Left lobe of liver (tissue), 2 donors: ENCODE measurements around the gene ALDH1L1. TPM values are rescaled to one million over a fixed set of nuclear protein-coding genes. Genes with fewer than 3 reads are reported as not detected.

Experiments
- ATAC-seq: fragments of 200-7000 bp; cut with Tn5 transposase; one replicate; pipeline ENCODE4 v1.9.1; 2020; ENCODE audit warnings: mild to moderate bottlenecking, moderate library complexity
- DNase-seq: peaks from one replicate; pipeline ENCODE4 v3.0.0-alpha.2; 2020; ENCODE audit warnings: low spot score
- total RNA-seq: library from RNA; stranded (reverse); gene quantifications from one replicate; pipeline ENCODE4 v1.2.1, GENCODE V29; 2021
- donor health status: DM: no; HTN: no; CAD: no; lungs with moderate emphysema.
- donor health status: DM: no; HTN: yes; CAD: no.

Gene ALDH1L1
- total RNA-seq, 1 donor from 2014 or later = 492 TPM

DNA sequence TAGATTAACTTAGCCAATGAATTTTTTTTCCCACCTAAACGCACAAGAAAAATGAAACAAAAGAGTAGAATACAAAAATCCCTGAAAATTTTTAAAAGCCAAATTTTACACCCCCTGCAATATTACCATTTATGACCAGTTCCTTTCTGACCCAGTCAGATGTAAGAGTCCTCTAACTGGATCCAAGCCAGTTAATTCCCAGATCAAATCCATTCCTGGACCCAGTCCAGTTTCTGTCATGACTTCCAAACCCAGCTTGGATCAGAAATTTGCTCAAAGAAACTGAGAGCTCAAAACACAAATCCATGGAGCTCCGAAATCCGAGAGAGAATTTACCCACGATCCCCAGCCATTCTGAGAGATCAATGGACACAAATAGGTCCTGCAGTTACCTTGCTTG is 17.0 kb upstream of the ALDH1L1 start:
- ATAC-seq = peak; percentile 45
- no peak for DNase-seq

DNA sequence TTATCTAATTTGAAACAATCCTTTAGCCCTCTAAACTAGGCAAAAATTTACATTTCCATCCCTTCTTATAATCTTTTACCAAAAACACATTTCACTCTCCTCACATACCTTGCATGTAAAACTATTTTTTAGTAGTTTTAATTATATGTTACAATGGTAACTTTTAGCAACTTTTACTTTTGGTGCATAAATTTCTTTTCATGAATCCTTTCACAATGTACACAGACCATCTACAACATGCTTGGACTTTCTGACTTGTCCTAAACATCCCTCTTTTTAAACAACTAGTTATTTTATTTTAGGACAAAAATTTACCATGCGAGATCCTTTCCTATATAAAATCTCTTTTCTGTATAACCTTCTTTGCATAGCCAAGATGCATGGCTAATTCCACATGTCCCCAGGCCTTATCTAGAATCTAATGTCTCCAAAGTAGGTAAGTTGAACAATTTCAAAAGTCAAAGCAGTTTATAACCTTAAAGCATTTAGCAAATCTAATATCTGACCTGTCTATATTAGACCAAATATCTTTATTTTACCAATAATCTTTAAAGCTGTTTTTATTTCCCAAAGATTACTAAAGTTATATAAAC is 14.4 kb upstream of the ALDH1L1 start:
- DNase-seq (no peak), ATAC-seq (no peak)

DNA sequence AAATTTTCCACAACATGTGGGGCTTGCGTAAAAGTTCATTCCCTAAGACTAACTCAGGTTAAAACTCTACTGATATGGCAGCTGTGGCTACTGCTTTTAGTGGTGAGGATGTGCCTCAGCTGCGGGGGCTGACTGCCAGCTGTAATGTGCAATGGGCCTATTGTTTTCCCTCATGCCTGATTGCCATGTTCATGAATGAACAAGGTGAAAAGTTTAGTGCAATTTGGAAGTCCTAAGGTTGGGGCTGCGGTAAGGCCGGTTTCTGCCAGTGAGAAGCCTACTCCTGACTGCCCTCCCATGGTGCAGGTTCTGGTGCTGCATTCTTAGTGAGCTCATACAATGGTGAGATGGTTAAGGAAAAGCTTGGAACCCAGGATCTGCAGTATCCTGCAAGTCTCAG is 10.9 kb upstream of the ALDH1L1 start:
- no peak for DNase-seq
- ATAC-seq = peak; percentile 50

DNA sequence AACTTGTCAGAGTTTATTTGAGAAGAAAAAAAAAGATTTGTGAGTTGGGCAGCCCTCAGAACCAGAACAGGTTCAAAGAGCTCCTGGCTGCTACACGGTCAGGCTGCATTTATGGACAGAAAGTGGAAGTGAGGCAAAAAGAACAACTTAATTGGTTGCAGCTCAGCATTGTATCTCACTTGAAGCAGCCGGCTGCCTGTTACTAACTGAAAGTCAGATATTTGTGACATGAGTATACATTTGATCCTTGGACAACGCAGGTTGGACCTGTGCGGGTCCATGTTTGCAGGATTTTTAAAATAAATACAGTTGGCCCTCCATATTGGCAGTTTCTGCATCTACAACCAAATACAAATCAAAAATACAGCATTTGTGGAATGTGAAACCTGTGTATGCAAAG is 7.5 kb upstream of the ALDH1L1 start:
- peak; percentile 4 for ATAC-seq
- DNase-seq = no peak

DNA sequence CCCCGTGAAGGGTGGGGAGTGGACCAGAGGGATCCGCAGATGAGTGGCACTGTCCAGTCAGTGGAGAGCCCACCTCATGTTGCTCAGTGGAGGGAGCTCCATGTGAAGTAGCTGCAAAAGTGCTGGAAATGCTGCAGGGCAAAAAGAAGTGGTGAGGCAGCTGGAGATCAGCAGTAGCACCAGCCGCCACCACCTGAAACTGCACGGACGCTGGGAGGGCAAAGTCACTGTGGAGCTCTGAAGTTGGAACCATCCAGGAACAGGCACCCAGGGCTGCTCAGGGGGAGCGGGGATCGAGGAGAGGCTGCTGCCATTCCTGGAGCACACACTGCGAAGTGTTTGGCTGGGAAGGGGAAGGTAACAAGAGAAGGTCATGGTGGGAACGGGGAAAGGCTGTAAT is 6.4 kb upstream of the ALDH1L1 start:
- DNase-seq = no peak
- ATAC-seq = peak; percentile 63

DNA sequence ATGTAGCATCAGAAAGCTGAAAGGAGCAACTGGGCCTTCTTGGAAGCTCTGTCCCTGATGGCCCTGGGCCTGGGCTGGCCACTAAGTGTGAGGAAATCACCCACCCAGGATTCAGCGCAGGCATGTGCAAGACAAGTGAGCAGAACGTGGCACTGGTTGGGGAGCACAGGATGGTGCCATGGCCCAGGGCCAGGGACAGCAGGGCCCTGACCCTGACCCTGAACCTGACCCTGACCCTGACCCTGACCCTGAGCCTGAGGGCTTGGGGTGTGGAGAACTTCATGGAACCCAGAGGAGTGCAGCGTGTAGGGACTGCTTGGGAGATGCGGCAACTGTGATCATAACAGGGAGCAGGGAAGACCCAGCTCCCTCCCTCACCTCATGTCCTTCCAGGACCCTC is 5.9 kb upstream of the ALDH1L1 start:
- ATAC-seq (peak; percentile 62), DNase-seq (peak; percentile 83)

DNA sequence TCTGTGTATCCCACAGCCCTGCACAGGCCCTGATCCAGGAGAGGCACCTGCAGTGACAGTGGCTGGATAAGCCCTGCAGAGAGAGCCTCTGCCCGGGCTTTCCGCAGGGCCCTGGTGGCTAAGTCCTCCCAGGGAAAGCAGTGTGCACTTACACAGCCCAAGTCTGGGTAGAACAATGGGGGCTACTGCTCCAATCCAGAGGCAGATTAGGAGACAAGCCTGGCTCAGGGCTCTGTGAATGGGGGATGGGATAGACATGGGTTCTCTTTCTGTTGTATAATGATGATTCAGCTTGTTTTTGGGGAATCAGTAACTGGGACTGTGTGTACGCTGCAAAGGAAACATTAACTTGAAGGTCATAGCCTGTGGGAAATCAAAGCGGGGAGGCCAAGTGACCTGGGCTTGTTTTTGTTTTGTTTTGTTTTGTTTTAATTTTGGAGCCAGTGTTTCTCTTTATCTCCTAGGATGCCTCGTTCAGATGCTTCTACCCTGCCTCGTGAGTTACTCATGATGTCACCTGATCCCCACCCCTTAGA is 4.1 kb upstream of the ALDH1L1 start:
- ATAC-seq = peak; percentile 45
- peak; percentile 72 for DNase-seq

DNA sequence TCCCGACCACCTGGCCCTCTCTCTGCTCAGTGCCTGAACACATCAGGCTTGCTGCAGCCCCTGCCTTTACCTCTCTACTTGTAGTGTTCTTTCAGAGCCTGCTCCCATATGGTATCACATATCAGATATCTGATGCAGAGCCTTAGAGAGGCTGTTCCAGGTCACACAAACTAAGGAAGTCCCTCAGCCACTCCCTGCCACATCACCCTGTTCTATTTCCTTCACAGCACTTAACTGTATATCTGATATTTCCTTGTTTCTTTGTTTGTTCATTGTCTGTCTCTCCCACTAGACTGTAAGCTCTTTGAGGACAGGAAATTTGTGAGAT is 976 bp upstream of the ALDH1L1 start:
- no peak for ATAC-seq
- no peak for DNase-seq

DNA sequence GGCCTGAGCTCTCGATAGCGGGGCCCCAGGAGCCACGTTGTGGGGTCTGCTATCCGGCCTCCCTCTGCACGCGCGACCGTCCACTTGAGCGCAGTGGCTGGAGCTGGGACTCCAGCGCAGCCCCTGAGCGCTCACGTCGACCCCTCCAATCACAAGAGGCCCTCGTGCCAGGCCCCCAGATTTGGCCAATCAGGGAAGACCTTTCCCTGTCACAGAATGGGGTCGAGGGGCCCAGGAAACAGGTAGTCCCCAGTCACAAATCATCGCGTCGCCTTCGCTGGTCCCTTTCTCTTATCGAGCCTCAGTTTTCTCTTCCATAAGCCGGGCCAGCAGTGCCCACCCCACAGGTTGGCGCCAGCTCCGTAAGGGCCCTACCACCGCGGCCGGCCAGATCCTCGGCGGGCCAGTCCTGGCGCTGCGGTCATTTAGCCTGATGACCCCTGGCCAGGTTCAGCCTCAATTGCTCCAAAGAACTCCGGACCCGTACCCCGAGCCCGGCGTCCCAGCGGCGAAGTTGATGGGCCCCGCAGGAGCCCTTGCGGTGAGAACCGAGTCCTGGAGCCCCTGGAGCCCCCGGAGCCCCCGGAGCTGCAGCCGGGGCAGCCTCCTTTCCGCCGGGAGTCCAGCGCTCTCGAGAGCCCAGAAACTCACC is 435 bp downstream of the ALDH1L1 start:
- peak; percentile 53 for ATAC-seq
- peak; percentile 79 for DNase-seq

DNA sequence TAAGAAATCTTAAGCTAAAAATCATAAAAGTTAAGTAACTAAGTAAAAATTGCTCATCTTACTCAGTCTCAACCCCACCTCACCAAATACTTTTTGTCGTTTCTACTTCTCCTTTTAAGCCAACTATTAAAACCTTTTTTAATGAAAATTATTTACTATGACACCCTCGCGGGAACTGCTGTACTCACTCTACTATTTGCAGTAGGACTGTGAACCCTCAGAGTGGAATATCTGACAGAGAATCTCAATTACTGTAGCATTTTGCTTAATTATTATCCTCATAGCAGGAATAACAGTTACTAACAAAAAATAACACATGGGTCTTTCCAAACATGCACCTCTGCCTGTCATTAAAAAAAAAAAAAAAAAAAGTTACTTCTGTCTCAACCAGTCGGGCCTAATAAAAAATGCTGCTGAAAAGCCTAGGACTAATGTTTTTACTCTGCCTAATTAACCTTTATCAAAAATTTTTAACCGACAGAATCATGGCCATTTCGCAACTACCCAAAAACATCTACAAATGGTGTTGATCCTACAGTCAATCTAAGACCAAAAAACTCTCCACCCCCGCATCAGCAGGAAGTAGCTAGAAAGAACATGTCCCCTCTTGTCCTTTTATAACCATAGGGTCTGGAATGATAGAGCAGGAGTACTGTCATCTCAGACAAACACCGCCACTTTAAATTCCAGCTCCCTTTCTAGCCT is 10.2 kb downstream of the ALDH1L1 start:
- no peak for DNase-seq
- ATAC-seq = peak; percentile 30

DNA sequence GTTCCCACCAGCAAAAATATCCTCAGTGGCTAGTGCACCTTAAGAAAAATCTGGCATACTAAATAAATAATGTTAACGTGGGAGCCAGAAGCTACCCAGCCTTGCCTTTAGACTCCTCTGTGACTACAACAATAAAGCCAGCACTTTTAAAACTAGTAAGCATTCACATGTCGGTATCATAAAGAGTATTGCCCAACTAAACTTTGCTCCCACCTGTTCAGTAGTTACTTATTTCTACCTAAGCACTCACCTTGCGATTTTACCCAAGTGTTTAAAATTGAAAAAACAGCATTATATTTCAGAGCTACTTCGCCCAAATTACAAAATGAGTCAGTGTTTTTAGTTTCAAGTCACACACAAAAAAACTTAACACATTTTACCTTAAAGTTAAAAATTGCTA is 12.8 kb downstream of the ALDH1L1 start:
- ATAC-seq (peak; percentile 69), DNase-seq (no peak)

DNA sequence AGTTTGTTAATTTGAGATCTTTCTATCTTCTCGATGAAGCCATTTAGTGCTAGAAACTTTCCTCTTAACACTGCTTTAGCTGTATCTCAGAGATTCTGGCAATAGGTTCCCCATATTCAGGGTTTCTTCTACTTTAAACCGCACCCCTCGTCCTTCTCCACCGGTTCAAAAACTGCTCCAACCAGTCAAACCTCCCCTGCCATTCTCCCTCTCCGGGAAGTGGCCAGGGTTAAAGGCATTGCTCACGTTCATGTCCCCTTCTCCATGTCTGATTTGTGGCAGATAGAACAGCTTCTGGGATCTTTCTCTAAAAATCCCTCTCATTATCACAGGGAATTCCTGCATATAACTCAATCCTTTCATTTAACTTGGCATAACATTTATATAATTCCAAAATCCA is 14.4 kb downstream of the ALDH1L1 start:
- ATAC-seq (no peak), DNase-seq (no peak)

DNA sequence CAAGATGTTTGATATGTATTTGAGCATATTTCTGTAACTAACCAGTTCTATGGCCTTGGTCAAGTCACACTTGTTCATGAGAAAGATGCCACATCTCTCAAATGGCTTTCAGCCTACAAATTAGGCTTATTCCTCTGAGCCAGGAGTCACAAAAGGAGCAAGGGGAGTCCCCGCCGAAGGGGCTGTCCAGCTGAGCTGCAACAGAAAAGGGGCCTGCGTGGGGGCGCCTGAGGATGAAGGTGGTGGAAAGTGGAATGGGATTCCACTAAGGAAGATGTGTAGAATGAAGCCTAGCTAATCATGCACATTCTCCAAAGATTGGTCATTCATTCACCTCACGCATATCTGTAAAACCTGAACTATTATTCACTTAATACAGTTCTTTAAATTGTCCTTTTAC is 19.1 kb downstream of the ALDH1L1 start:
- DNase-seq (no peak), ATAC-seq (no peak)

DNA sequence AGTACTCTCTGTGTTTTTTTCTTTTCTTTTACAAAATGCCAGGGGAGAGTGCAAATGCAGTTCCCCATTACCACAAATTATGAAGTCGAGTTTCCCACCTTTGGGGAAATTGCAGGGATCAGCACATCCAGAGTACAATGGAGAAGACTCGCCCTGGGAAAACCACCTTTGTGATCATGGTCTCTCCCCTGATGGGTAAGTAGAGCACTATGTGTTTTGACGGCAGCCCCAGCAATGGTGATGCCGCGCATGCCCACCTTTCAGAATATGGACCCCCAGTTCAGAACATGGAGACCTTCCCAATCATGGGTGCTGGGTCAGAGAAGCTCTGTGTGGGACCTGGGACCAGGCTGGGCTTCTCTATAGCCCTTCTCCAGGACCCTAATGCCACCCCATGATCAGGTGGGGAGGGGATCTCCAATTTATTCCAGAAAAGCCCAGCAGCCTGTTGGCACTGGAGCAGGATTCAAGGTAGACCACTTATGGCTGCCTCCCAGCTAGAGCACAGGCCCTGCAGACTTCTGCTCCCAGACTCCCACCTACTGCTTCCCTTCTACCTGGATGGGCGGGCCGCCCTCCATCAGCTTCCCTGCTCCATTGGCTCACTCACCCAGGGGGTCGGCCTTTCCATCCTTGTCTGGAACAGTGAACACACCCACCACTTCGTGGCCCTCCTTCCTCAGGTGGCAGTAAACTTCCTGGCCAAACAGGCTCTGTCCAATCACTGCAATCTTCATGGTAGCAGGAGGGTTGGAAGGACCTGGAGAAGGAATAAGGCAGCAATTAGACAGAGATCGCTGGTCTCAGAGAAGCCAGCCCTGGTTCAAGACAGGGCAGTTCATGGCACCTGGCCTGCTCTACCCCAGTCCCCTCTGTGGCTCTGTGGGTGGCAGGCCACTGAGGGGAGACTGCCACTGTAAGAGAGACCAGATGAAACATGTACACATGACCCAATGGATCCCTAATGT is 19.9 kb downstream of the ALDH1L1 start:
- DNase-seq (peak; percentile 41), ATAC-seq (no peak)

DNA sequence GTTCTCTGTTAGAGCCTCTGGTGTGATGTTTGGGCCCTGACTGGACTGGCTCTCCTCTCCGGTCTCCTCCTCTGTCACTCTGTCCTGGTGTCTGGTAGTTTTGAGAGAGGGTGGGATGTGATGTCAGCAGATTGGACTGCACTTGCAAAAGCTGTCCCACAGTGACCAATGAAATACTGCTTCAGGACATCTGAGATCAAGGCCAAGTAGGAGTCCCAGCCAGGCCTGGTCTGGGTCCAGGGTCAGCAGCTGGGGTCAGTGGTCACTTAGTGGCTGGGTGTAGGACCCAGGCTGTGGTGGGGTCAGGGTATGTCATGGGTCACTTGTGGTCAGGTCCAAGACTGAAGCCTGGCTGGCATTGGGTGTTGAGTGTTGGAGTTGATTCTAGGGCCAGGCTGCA is 20.9 kb downstream of the ALDH1L1 start:
- ATAC-seq = peak; percentile 18
- DNase-seq = peak; percentile 42

DNA sequence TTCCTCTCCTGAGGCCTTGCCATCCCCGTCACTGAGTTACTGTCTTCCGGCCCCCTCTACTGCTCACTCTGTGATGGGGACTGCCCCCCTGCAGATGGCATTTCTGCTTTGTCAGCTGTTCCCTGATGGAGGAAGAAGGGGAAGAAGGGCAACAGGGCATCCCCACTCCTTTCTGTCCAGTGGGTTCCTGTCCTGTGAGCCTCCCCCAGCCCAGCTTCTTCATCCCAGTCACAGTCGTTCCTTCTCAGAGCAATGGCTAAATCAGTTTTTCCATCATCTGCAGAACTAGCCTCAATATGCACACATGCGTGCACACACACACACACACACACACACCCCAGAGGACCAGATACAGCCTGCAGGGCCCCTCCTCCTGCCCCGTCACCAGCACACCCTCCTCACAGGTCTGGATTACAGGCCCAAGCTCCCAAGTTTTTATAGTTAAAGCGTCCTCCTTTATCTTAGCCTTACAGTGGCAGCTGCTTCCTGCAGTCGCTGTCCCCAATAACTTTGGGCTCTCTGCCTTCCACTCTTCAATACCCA is 21.4 kb downstream of the ALDH1L1 start:
- DNase-seq (no peak), ATAC-seq (no peak)

DNA sequence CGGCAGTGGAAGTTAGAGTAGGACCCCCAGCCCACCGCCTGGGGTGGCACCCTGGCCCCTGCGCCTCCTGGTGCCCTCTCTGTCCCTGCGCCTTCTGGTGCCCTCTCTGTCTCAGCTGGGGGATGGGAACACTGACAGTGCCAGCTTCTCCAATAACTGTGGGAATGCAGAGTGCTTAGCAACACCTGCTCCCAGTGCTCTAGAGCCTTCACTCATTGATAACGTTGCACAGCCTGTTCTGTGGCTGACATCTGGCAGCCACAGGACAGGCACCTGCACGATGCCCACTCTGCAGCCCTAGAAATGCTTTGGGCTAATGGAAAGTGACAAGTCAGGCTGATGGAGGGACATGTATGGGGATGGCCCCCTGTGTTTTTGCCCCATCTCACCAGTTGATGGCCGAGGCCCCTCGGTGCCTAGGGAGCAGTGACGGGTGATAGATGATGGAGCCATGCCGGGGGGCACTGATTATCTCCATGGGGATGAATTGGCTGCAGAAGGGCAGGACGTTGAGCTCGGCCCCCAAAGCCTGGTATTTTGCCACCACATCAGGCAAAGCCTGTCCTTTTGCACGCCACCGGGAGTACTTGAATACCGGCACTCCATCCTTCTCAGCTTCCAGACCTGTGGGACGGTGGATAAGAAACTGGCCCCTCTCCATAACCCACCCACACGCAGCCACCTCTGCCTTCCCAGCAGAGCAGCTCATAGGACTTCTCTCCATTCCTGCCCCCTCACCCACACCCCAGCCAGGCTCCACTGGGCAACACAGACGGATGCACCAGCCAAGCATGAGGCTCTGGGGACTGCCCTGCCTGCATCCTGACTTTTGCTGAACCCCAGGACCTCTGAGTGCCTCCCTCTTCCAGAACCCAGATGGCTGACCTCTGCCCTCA is 22.1 kb downstream of the ALDH1L1 start:
- no peak for ATAC-seq
- peak; percentile 41 for DNase-seq

DNA sequence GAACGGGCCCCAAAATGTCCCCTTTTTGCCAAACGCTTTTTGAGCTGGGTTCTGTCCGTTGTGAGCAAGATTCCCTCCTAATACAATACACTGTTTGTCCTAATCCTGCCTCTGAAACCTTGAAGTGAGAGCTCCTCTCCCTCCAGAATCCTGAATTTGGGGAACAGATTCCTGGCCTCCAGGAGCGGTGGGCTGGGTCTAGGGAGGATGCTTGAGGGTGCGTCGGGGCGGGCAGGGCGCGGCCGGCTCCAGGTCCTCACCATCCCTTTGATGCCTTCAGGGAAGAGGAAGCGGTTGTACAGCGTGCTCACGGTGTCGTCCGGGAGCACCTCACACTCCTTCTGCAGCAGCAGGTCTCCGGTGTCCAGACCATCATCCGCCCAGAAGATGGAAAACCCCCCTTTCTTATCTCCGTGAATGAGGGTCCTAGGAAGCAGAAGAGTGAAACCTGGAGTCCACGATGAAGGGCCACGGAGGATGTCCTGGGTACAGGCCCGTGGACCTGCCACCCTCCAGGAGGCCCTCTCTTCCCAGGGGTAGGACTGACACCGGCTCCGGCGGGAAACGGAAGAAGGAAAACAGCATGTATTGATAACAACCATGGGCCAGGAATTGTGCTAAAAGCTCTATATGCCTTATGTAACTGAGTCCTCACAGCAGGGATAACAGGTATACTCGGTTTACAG is 23.2 kb downstream of the ALDH1L1 start:
- ATAC-seq (no peak), DNase-seq (peak; percentile 38)

DNA sequence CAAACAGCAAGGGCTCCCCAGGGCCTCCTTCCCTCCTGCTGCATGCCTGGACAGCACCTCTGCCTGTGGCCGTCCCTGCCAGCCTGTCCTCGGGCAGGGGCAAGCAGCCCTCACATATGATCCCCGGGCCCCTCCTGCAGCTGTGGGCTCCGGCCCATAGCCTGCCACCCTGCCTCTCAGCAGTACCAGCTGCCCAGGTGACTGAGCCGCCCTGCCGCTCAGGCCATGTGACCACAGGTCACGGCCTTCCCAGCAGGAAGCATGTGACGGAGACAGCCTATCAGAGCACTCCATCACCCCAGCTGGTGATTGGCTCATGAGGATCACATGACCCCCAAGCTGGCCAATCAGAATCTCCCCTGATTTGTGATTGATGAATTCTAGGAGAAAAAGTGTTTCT is 23.9 kb downstream of the ALDH1L1 start:
- ATAC-seq (peak; percentile 36), DNase-seq (peak; percentile 45)
